H1 (cell line): ENCODE data around the gene CT47B1. TPM values are rescaled to one million over a fixed set of nuclear protein-coding genes. Genes with fewer than 3 reads are reported as not detected.

Source experiments
- BACH1 ChIP-seq: IDR thresholded peaks from 2 replicates; pipeline ENCODE4 v1.6.1; 2012; ENCODE audit warnings: low read length, improper control_type of control experiment
- NANOG ChIP-seq: IDR thresholded peaks from 2 replicates; pipeline ENCODE4 v1.6.1; 2011; ENCODE audit warnings: low read length, low read depth, mild to moderate bottlenecking, inconsistent platforms; ENCODE audit not compliant: insufficient read depth, poor library complexity, severe bottlenecking
- PHF8 ChIP-seq: fragments of 200-600 bp; sonication (generic); conservative IDR thresholded peaks from 2 replicates; pipeline ENCODE4 v1.7.1; 2012; ENCODE audit warnings: low read depth, mild to moderate bottlenecking, inconsistent platforms, low read length, moderate library complexity
- polyA plus RNA-seq, 7 experiments: library from polyadenylated mRNA; depleted of rRNA in 3 of 7; stranded (reverse) in 5 of 7; unstranded in 2 of 7; fragments of >200 nt in 5 of 7; fragments of 200-250 nt in 2 of 7; gene quantifications; 1 replicate in 5 of 7; 2 replicates in 1 of 7; 4 replicates in 1 of 7; pipeline versions ENCODE4 v1.2.1 to v1.2.3, GENCODE V29; 2011 to 2013; ENCODE audit warnings: missing spikeins in 2 of 7, mixed read lengths in 2 of 7
- small RNA-seq: library from polyadenylated mRNA; stranded (forward); fragments of <200 nt; extraction: miRNeasy Mini kit (QIAGEN cat#:217004); gene quantifications from one replicate; pipeline ENCODE3, GENCODE V24; 2013; ENCODE audit not compliant: insufficient read depth
- total RNA-seq: library from RNA; stranded (reverse); fragmentation: NEBNext Ultra II Directional; extraction: Animal tissue kit (Norgen Biotek cat#: 25700); gene quantifications from 2 replicates; pipeline ENCODE4 v1.2.1, GENCODE V29; 2021

The CT47B1 gene
- total and polyA plus RNA-seq, 2 of the 8 experiments (the other 6 are each of a cell fraction or from before 2014, with no cell fraction given): not detected

DNA sequence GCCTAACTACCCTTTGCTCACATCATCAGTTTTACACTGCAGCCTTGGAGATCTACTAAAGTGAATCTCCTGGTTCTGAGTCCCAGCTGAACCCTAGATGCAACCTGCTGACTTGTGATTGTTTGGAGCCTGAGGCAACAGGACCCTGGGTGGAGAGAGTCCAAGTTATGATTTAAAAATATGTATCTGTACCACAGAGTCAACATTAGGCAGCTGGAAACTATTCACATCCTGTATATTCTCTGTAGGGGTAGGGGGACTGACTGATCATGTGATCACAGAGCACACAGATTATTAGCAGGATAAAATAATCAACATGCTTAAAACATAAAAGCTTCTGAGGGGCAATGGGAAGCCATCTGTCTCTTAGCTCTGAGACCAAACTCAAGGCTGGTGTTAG is 52.1 kb downstream of the CT47B1 start (continued):
- TF ChIP-seq PHF8 (no peak), BACH1 (no peak), NANOG (no peak)

Small RNA genes within 50 kb of the gene (small RNA-seq; reads per million reads assigned to genes)
- gene AC008162.1: not detected

Other genes with a start within 250 kb of the CT47B1 start
- 13.4 and 13.9 TPM in 2 replicates for gene C1GALT1C1, start 245.8 kb downstream of the CT47B1 start, total RNA-seq
- 6.6 and 12.5 TPM in 2 replicates for gene C1GALT1C1, start 245.8 kb downstream of the CT47B1 start, polyA plus RNA-seq (2011; rRNA removed)
- gene CT47A11, start 61.3 kb upstream of the CT47B1 start, total RNA-seq: not detected in 2 replicates
- gene CT47A11, start 61.3 kb upstream of the CT47B1 start, polyA plus RNA-seq (2011; rRNA removed): not detected in 2 replicates
- gene CT47A10, start 66.2 kb upstream of the CT47B1 start, total RNA-seq: not detected in 2 replicates
- not detected in 2 replicates for gene CT47A10, start 66.2 kb upstream of the CT47B1 start, polyA plus RNA-seq (2011; rRNA removed)
- gene CT47A9, start 71.0 kb upstream of the CT47B1 start, total RNA-seq: not detected in 2 replicates
- gene CT47A9, start 71.0 kb upstream of the CT47B1 start, polyA plus RNA-seq (2011; rRNA removed): not detected in 2 replicates
- gene CT47A8, start 75.9 kb upstream of the CT47B1 start, total RNA-seq: not detected in 2 replicates
- not detected in 2 replicates for gene CT47A8, start 75.9 kb upstream of the CT47B1 start, polyA plus RNA-seq (2011; rRNA removed)
- gene CT47A7, start 80.7 kb upstream of the CT47B1 start, total RNA-seq: not detected in 2 replicates
- not detected in 2 replicates for gene CT47A7, start 80.7 kb upstream of the CT47B1 start, polyA plus RNA-seq (2011; rRNA removed)
- gene CT47A6, start 85.6 kb upstream of the CT47B1 start, total RNA-seq: not detected in 2 replicates
- gene CT47A6, start 85.6 kb upstream of the CT47B1 start, polyA plus RNA-seq (2011; rRNA removed): not detected in 2 replicates
- gene CT47A5, start 90.5 kb upstream of the CT47B1 start, total RNA-seq: not detected in 2 replicates
- not detected in 2 replicates for gene CT47A5, start 90.5 kb upstream of the CT47B1 start, polyA plus RNA-seq (2011; rRNA removed)
- not detected in 2 replicates for gene CT47A4, start 95.3 kb upstream of the CT47B1 start, total RNA-seq
- gene CT47A4, start 95.3 kb upstream of the CT47B1 start, polyA plus RNA-seq (2011; rRNA removed): not detected in 2 replicates
- gene CT47A3, start 100.2 kb upstream of the CT47B1 start, total RNA-seq: not detected in 2 replicates
- gene CT47A3, start 100.2 kb upstream of the CT47B1 start, polyA plus RNA-seq (2011; rRNA removed): not detected in 2 replicates
- gene CT47A2, start 105.1 kb upstream of the CT47B1 start, total RNA-seq: not detected in 2 replicates
- not detected in 2 replicates for gene CT47A2, start 105.1 kb upstream of the CT47B1 start, polyA plus RNA-seq (2011; rRNA removed)
- gene CT47A1, start 109.9 kb upstream of the CT47B1 start, total RNA-seq: not detected in 2 replicates
- not detected in 2 replicates for gene CT47A1, start 109.9 kb upstream of the CT47B1 start, polyA plus RNA-seq (2011; rRNA removed)
- 0.26 and 0.42 TPM in 2 replicates for gene GLUD2, start 171.7 kb upstream of the CT47B1 start, total RNA-seq
- 0.08 and 0.14 TPM in 2 replicates for gene GLUD2, start 171.7 kb upstream of the CT47B1 start, polyA plus RNA-seq (2011; rRNA removed)